NCI-H128 (cell line): ENCODE measurements around the gene ATG7.
"Not testable (repeated sequence)": the region's sequence is repeated elsewhere in the genome, so short reads cannot be mapped to it uniquely, and the experiment has no call there.

Source experiments
- DNase-seq: peaks from one replicate; lab custom pipeline; 2025; ENCODE audit not compliant: unreplicated experiment; lab: John Stamatoyannopoulos, UW

Gene ATG7

DNA sequence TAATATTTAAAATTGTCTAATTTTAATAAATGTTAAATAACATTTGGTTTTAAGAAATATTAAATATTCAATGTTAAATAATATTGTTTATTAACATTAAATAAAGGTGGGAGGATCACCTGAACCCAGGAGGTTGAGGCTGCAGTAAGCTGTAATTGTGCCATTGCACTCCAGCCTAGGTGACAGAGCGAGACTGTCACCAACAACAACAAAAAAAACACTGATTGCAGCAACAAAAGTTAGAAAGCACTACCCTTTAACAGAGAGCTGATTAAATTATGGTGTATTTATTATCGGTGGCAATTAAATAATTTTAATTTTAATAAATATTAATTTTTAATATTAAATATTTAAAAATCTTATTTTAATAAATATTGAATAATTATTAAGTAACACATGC lies 152.1 kb downstream of the ATG7 start:
- no peak for DNase-seq

DNA sequence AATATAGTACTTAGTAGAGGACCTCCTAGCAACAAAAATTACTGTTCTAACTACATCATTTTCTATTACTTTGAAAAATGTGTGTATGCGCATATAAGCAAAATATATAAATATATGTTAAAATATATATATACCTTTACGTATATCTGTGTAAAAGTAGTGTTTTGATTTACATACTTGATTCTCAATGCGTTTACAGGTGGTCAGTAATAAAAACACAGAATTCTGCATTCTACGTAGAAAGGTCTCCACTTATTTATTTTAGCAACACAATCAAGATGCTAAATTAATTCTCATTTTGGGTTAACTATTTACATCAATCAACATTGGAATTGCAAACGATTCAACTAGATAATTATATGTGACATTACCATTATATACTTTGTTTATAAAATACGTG lies 158.0 kb downstream of the ATG7 start:
- DNase-seq: no peak

DNA sequence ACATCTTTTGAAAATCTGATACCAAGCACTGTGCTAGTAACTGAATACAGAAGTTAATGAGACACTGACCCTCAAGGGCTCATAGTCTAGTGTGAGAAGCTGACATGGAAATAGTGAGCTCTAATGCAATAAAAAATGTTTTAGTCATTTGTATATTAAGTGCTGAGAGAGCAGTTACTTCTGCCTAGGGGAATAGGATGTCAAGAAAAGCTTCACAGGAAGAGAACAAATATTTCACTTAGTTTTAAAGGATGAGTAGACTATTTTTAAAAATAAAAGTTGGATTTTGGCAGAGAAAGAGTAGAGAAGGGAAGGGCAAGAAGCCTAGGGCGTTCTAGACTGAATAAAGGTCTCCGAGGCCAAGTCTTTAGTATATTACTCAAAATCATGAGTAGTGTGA lies 158.4 kb downstream of the ATG7 start:
- no peak for DNase-seq

DNA sequence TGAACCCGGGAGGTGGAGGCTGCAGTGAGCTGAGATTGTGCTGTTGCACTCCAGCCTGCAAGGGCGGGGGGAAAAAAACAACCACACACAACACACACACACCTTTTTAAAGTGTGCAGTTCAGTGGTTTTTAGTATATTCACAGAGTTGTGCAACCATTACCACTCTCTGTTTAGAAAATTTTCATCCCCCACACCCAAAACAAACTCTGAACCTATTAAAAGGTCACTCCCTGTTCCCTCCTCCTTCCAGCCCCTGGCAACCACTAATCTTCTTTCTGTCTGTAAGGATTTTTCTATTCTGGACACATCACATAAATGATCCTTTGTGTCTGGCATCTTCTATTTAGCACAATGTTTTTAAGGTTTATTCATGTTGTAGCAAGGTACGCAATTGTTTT lies 159.1 kb downstream of the ATG7 start:
- no peak for DNase-seq

GRCh38 chr3:11434017-11434526 lies 161.9 kb downstream of the ATG7 start:
- no peak for DNase-seq

DNA sequence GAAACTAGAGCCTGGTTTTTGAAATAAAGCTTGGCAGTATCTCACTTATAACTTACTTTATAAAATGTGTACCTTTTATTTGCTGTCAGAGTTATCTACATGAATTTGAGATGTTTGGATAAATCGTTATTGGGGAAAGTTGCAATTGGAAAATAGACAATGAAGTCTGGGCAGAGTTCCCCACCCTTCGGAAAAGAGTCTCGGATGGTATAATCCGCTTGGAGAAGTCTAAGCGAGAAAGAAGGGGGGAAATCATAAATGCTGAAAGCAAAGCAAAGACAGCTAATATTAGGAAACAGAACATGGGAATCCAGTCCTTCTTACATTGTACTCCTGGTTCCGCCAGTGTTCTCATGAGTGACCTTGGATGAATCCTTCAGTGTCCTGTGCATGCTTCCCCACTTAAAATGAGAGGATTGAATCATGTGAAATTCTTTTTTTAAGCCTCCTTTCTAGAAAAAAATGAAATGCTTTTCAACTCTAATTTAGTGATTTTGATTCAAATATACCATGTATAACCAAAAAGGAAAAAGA lies 162.4 kb downstream of the ATG7 start:
- no peak for DNase-seq

GRCh38 chr3:11435440-11436165 lies 163.4 kb downstream of the ATG7 start:
- DNase-seq: no peak

DNA sequence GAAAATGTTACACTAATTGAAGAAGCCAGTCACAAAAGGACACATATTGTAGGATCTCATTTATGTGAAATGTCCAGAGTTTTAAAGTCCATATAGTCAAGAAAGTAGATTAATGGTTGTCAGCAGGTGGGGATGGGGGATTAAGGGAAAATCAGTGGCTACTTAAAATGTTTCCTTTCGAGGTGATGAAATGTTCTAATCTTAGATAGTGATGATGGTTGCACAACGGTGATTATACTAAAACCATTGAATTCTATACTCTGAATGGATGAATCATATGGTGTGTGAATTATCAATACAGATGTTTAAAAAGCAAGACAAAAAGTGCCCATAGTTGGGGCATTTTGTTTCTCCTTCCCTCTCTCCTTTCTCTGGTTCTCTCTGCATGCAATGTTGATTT lies 164.6 kb downstream of the ATG7 start:
- DNase-seq: no peak

DNA sequence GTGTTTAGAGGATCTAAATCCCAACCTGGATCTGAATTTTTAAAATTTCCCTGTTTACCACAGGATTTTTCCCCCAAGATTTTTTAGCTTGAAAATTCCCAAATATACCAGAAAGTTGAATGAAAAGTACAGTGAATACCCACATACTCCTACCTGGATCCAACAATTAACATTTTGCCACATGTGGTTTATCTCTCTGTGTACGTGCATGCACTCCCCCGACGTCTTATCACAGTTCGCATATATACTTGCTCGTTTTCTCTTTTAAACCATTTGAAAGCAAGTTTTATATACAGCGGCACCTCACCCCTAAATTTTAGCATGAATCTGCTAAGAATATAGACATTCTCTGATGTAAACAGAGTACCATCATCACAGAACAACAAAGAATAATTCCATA lies 165.3 kb downstream of the ATG7 start:
- DNase-seq: no peak

- DNase-seq: no peak
Observed at GRCh38 chr3:11438646-11439045, 166.4 kb downstream of the ATG7 start.

DNA sequence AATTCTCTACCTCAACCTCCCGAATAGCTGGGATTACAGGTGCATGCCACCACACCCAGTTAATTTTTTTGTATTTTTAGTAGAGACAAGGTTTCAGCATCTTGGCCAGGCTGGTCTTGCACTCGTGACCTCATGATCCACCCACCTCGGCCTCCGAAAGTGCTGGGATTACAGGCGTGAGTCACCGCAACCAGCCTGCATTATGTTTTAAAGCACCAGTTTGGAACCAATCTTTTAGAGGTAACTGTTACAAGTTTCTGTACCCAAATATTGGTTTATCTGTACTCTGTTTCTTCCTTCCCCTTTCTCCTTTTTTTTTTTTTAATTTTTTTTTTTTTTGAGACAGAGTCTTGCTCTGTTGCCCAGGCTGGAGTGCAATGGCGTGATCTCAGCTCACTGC lies 169.1 kb downstream of the ATG7 start:
- DNase-seq: not testable (repeated sequence)

GRCh38 chr3:11444404-11444803 lies 172.2 kb downstream of the ATG7 start:
- no peak for DNase-seq

- not testable (repeated sequence) for DNase-seq
Observed at GRCh38 chr3:11445193-11445592, 173.0 kb downstream of the ATG7 start.

- no peak for DNase-seq
Observed at GRCh38 chr3:11445883-11446282, 173.7 kb downstream of the ATG7 start.

GRCh38 chr3:11447584-11448200 lies 175.5 kb downstream of the ATG7 start:
- no peak for DNase-seq

DNA sequence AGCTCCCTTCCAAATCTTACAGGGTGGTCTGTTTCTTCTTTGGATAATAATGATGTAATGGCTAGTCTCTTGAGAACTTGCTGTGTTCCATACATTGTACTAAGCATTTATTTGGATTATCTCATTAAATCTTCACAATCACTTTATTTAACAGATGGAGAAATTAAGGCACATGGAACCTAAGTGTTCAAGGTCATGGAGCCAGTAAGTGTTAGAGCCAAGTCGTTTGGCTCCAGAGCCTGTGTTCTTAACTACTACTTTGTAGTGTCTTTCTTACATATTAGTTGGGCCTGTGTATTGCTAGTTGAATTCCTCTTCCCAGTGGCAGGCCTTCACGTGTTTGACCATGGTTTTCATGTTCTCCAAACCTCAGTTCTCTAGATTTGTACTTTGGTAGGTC lies 177.8 kb downstream of the ATG7 start:
- DNase-seq: no peak

DNA sequence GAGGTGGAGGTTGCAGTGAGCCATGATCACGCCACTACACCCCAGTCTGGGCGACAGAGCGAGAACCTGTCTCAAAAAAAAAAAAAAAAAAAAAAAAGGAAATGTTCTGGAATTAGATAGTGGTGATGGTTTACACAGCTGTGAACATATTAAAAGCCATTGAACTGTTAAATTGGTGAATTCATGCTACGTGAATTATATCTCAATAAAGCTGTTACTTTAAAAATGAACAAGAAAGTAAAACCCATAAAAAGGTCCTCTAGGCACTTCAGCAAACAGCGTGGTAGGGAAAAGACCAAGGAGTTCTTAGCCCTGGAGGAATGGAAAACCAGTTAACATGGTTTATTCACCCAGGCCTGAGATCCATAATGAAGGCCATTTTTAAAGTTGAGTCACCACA lies 180.1 kb downstream of the ATG7 start:
- DNase-seq: no peak

- no peak for DNase-seq
Observed at GRCh38 chr3:11452885-11453847, 181.0 kb downstream of the ATG7 start.

DNA sequence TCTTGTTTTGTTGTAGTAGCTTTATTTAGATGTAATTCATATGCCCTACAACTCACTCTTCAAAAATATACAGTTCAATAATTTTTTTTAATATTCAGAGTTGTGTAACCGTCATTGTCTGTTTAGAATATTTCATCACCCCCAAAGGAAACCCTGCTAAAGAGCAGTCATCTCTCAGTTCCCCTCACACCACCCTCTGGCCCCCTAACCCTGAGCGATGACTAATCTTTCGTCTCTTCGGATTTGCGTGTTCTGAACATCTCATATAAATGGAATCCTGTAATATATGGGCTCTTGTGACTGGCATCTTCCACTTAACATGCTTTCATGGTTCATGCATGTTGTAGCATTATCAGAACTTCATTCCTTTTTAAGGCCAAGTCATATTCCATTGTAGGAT lies 183.8 kb downstream of the ATG7 start:
- DNase-seq: no peak

GRCh38 chr3:11457135-11457534 lies 184.9 kb downstream of the ATG7 start:
- no peak for DNase-seq

DNA sequence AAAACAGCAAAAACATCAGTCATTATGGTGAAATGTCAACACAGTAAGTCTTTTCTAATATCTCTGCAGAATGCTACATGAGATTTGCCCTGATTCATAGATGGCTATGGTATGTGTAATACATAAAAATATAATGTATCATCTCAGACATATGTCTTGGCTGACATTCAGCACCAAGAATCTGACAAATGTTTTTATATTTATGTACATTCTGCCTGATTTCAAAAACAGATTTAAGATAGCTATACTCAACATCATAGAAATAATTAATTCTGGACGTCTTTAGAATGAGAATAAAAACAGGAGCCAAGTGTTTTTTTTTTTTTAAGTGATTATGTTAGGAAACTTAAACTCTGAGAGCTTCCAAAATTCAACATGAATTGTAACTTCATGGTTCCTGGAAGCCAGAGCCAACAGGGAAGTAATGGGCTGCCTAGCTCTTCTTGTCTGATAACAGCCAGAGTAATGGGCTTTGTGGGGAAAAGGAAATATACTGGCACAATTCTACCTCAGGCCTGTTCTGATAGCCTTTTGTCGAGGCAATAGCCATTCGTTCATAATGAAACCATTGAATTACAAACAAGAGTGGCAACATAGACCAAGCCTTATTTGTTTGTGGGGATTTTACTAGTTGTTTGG lies 187.1 kb downstream of the ATG7 start:
- DNase-seq: no peak
